AG08396 (cell line): ENCODE measurements around the gene DBN1.

Source experiments
- DNase-seq: peaks from one replicate; pipeline ENCODE4 v3.0.0; 2012; ENCODE audit warnings: low spot score, mixed read lengths

DBN1 gene

DNA sequence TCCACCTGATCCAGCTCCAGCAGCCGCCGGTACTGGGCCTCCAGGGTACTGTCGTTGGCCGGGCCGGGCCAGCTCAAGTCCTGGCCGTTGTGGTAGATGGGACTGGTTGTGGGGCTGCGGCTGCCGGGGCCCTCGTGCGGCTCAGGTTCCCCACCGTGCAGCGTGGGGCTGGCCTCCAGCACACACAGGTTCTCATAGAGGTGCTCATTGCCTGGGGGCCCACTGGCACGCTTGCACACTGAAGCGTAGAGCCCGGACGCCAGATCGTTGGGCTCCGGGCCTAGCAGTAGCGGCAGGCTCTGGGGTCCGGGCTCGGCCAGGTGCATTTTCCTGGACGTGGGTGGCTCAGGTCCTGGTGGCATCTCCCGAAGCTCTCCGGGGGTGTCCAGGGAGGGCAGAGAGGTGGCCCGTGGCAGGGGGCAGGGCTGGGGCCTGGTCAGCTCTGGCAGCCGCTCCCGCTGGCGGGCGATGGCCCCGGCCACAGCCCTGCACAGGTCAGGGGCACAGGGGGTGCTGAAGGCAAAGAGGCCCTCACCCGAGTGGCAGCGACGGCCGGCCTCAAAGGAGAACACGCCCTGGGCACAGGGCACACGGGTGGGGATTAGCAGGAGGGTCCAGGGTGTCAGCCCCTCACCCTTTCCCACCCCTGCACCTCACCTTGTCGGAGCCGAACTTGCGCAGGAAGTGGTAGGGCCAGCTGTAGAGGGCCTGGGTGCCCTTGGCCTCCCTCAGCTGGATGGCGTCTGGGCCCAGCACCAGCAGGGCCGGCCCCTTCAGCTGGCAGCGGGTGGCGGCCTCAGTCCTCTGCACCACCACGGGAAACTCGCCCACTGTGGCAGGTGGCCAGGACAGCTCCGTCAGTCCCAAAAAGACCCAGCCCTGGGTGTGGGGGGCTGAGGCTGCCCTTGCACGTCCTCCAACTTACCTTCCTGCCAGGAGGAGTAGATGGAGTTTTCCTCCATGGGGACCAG lies 30.9 kb upstream of the DBN1 start:
- DNase-seq, result no peak

DNA sequence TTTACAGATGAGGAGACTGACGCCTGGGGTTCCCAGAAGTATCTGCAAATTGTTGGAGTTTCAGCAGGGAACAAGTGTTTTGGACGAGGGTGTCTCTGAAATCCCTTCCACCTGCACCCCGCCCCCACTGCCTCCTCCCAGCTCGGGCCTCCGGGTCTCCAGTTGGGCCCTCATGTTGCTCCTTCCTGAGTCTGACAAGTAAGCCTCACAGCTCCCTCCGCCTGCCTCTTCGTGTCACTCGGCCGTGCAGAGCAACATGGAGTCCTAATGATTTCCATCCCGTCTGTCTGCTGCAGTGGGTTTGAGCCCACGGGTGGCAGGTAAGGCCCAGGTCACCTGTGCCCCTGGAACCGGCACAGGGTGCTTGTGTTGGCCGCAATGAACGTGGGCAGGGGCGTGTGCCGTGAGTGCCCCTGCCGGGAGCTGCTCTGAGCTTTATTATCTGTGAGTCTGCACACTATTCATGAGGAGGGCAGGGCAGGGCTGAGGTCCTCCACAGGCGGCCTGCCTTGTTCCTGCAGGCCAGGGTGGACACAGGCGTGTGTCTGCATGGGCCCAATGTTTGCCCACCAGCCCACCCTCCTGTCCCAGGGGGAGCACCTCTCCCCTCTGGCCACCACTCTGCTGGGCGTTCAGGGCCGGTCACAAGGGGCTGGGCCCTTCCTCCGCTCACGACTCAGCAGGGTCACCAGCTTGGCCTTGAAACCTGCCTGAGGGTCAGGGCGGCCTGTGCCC lies 30.1 kb upstream of the DBN1 start:
- no peak for DNase-seq

DNA sequence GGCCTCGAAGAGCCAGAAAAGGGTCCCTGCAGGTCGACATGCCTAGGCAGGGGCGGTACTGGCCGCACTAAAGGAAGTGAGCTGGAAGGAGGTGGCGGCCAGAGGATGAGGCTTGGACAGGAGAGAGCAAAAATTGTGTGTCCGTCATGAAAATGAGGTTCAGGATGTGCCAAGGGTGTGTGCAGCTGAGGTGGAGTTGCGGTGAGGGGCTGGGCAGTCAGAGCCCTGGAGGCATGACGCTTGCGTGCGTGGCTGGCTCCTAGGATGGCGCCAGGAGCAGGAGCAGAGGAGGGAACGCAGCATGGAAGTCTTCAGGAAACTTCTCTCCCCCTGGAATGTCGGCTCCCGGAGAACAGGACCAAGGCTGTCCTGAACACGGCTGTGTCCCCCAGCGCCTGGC lies 29.5 kb upstream of the DBN1 start:
- no peak for DNase-seq

DNA sequence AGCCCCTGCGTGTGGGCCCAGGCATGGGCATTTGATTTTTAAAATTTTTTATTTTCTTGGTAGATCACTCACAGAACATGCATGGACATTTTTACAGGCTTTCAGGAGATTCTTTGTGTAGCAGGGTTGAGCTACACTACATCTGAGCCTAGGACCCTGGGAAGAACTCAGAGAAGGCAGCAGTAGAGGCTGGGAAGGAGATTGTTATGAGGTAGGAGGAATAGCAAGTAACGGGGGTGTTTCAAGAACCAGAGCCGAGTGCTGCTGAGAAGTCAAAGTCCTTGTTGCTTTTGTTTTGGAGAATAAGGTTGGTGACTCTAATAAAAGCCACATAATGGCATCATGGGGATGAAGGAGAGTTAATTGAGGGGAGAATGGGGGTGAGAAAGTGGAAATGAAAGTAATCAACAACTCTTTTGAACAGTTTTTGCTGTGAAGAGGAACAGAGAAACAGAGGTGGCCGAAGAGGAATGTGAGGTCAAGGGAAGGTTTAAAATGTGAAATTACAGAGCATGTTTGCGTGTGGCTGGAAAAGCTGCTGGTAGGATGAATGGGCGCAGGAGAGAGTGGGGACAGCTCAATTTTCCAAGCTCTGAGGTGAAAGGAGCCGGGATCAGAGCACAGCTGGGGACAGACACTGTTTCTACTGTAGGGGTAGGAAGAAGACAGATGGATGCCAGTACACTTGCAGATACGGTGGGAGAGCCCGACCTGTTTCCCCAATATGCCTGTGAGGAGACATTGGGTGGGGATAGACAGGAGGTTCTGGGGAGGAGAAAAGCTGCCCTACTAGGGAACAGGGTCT lies 28.6 kb upstream of the DBN1 start:
- no peak for DNase-seq

DNA sequence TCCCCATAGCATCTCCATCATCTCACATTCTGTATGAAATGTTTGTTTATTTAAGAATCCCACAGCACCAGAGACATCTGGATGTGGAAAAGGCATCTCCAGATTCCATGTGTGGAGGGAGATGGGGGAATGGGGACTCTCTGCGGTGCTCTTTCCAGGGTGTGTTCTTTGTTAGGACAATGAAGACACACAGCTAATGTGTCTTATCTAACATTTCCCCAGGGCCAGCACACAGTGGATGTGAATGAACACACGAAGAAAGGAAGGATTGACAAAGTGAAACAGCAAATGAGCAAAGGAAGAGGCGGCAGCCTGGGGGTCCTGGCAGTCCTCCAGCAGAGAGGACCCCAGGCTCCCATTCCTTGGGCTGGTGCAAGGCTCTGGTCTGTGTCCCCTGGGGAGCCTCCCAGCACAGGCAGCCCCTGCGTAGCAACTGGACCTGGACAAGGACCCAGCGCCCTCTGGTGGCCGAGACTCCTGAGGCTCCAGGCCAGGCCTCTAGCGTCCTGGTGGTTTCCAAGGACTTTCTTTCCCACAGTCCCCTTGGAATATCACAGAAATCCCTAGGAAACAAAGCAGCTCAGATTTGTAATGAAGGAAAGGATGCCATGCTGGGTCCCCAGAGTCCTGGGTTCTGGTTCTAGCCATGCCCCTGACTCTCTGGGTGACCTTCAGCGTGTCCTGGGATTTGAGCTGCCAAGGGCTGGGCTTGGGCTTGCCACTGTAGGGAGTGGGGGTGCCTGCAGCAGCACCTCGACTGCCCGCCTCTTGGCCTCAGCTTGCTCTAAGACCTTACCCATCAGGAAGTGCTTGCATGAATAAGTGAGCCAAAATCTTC lies 27.5 kb upstream of the DBN1 start:
- peak; percentile 89 for DNase-seq

DNA sequence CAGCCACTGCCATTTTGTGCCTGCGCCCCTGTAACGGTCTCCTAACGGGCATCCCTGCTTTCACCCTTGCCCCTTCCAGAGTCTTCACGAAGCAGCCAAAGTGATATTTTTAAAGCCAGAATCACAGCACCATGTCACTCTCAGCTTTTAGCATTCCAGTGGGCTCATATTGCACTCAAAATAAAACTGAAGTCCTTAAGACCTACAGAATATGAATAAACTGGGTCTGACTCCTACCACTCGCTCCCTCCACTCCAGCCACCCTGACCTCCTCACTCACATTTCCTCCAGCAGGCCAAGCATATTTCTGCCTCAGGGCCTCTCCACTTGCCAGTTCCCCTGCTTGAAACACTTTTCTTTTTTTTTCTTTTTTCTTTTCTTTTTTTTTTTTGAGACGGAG lies 26.4 kb upstream of the DBN1 start:
- no peak for DNase-seq

DNA sequence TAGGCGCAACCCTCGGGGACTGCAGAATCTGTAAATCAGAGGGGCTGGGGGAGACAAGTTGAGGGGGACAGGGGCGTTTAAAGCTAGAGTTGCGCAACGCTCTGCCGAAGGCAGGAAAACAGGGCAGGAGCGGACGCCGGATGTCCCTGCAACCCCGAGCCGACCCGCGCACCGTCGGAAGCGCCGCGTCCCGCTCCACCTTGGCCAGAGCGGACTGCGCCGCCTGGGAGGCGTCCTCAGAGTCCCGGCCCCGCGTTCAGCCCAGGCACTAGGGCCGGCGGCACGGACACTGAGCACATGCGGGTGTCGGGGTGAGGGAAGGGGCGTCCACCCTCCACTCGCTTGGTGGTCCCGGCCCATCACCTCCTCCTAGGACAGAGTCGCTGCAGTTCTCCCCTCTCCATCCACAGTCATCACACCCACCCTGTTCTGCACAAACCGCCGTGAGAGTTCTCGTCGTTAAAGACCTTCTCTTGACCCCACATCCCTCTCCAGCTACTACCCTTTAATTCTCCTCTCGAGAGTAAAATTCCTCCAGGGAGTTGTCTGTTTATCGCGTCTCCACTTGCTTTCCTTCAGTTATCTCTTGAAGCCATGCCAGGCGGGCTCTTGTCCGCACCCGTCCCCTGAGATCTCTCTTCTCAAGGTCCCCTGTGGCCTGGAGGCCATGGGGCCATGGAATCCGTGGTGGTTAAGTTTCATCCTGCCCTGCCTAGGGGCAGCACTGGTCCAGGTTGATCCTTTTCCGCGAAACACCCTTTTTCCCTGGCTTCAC lies 24.8 kb upstream of the DBN1 start:
- no peak for DNase-seq

DNA sequence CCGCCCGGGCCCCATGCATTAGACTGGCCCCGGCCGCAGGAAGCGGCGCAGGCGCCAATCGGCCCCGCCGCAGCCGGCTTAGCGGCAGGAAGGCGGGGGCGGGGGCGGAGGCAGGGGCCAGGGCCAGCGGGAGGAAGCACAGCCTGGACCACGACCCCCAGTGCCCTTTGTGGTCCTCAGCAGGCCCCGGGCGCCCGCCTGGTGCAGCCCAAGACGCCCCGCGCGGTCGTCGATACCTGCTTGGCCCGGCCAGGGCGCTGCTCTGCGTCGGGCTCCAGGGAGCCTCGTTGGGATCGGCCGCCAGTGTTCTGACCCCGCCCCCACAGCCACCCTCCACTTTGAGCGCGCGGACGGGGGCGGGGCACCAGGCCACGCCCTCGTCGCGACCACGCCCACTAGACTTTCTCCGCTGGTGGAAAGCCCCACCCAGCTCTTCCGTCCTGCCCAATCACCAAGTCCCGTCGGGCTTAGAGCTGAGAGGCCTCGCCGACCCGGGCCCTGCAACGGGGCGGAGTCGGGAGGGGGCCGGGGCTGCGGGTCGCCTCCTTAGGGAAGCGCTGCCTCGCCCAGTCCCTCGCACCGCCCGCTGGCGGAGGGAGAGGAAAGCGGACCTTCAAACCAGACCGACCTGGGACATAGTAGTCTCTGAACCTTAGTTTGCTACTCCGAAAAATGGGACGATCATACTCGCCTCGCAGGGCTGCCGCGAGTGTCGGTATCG lies 24.0 kb upstream of the DBN1 start, which contains the start of gene PDLIM7:
PDLIM7 (minus strand) TSS at position 313 of the 721 bp plus-strand sequence. CDS start 1,092 bp downstream, outside the sequence.
- peak; percentile 98 for DNase-seq

DNA sequence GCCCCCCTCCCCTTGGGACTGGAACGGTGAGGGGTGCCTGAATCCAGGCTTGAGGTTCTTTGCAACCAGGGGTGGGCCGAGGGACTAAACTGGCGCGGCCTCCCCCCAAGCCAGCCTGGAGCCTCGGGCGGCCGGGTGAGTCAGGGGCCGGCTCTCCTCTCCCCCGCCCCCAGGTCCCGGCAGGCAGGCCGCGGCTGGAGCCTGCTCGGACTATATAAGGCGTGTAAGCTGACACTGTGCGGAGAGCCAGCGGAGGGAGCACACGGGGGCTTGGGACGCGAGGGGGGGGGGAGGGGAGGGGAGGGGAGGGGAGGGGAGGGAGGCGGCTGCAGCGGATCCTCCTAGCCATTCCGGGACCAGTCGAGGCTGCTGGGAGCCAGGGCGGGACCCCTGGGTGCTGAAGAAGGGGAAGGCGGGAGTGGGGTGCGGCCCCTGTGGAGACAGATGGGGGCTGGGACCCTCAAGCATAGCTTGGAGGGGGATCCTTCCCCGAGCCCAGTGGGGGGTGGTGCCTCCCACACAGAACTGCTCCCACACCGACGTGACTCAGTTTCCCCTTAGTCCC lies 23.4 kb upstream of the DBN1 start:
- peak; percentile 91 for DNase-seq

DNA sequence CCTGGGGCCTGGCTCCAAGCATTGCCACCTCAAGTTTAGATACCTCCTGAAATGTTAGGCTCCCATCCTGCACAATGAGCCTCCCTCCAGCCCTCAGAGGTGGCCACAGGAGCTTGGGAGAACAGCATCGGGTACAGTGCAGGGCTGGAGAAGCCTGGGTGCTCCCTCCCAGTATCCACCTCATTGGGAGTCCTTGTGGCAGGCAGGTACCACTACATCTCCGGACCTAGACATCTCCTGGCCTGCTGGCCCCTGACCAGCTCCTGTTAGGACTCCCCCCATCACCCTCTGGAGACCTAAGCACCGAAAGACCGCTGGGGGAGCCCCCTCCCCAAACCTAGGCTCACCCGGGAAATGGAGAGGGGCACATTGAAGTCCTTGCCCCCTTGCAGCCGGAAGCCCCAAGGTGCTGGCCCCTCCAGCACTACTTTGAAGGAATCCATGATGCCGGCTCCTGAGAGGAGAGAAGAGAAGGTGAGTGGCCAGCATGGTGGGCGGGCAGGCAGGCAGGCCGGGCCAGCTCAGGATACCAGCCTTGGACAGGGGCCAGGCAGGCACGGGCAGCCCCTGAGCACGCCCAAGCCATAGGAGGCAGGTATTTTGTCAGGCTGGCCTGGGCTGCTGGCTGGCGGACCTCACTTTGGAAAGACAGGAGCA lies 22.8 kb upstream of the DBN1 start:
- peak; percentile 65 for DNase-seq

DNA sequence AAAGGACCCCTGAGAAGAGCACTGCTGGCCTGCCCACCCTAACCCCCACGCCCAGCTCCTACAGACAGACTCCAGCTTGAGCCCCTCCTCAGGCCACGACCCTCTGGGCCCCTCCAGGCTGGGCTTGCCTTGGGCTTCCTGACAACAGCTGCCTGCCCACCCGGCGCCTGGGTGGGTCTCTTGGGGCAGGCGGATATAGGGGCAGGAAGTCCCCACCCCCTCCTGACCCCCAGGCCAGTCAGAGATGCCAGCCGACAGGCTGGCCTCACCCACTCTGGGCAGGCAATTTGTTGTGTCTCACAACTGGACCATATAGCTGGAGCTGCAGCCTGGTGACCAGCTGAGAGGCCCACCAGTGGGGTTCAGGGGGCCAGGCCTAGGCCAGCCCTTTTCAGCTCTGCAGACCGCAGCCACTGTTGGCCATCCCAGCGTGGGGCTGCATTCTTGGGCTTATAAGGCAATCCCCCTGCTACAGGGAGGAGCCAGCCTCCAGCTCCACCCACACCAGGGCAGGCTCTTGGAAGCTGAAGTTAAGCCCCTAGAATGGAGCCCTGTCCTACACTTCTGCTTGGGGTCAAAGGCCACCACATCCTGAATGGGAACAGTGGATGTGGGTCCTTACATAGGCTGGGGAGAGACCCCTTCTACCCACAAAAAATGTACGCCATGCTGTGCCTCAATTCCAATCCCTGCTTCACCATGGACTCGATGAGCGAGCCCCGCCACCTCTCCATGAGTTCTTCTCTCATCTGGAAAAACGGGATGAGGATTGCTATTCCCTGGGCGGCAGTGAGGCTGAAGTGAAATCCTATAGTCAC lies 22.0 kb upstream of the DBN1 start:
- DNase-seq, result peak; percentile 87

DNA sequence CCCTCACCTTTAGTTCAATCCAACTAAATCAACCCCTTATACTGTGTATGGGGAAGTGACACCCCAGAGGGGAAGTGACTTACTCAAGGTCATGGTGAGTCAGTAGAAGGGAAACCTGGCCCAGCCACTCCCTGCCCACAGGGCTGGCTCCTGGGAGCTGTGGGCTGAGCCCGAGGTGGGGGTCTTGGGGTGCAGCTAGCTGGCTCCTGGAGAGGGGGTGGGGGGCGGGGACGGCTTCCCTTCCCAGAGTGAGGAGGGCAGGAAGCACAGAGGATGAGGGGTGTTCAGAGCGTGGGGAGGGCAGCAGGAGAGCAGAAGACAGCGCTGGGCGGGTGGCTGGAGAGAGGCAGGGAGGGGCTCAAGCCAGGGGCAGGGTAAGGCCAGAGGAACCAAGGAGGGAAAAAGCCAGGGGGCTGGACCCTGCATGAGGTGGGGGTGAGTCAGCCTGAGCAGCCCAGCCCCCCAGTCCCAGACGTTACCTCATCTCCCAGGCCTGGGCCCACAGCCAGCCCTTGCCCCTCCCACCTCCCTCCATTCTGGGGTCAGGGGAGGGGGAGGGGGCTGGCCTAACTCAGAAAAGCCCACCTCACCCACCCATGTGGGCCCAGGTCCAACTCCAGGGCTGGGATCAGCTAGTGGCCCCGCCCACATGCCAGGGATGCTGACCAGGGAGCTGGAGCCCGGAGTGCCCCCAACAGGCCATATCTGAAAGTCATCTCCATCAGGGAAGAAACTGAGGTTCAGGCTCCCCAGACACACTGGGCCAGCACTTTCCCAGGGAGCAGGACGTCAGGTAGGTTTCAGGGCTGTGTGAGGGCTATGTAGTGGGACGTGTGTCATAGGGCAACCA lies 21.1 kb upstream of the DBN1 start:
- DNase-seq, result peak; percentile 91

DNA sequence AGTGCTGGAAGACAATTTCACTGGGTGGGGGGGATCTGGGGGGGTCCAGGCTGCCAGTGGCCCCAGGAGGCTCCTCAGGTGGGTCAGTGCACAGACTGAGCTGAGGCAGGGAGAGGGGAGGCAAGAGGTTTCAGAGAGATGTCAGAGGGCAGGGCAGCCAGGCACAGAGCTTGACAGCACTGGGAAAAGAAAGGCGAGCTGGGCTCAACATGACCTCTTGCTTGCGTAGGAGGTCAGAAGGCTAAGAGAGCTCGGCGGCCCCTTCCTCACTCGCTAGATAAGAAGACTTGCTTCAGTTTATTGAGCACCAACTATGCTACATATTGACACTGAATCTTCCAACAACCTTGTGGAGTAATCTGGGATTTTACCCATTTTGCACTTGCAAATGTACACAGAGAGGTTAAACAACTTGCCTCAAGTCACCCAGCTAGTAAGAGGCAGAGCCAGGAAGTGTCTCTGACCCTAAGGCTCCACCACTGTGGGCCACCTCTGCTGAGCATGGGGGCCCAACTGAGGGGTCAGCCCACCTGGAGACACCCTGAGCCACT lies 20.4 kb upstream of the DBN1 start:
- DNase-seq, result no peak

DNA sequence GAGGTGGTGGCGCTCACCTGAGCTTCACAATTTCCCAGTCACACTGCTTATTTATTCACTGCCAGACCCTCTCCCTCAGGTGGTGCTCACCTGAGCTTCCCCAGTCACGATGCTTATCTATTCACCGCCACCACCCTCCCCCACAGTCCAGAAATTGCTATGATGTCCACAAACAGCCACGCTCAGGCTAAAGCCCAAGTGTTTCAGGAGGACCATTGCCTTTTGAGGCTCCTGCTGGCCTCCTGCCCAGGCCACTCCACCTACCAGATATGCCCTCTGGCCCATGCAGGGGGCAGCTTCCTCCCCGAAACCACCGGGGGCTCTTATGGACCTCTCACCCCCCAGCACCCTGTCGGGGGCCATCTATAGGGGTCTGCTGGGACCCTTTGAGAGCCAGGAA lies 19.4 kb upstream of the DBN1 start:
- DNase-seq, result no peak

DNA sequence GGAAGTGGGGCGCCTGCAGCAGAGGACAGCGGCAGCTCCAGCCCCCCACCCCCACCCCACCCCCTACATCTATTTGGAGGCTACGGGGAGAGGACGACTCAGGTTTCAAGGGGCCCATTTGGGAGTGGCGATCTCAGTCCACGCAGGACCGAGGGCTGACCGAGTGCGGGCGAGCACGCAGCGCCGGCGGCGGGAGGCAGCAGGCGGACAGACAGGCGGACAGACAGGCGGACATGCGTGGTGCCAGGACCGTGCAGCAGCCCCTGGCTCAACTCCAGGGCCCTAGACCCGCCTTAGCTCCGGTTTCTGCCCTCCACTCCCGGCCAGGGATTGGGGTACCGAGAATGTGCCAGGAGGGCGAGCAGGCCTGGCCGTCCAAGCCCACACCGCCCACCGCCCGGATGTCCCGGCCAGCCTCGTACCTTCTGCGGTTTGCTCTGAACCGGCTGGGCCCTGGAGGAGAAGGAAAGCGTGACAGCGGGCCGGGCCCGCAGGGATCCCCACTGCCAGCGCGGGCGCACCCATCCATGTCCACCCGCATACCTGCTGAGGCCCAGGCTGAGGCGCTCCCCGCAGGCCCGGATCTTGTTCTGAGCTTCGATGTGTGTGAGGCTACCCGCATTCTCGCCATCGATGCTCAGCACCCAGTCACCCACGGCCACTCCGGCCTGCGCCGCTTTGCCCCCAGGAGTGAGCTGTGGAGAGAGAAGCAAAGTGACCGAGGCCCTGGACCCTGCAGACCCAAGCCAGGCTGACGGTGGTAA lies 18.7 kb upstream of the DBN1 start:
- DNase-seq, result no peak

DNA sequence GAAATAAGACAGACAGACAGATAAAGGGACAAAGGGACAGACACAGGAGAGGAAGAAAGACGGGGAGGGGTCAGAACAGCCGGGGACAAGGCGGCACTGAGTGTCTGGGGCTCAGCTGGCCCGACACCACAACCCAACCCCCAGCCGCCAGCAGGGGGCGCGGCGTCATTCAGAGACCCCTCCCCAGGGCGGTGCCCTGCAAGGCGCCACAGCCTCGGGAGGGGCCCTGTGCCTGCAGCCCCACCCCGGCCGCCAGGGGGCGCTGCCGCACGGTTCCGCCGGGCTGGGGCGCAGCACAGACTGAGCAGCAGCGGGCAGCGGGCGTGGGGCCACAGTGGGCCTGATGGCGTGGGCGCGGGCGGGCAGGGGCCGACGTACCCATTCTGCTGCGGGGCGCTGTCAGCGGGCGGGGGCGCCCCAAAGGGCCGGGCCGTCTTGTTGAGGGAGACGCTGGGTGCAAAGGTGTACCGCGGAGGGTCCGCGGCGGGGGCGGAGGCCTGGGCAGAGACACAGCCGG lies 18.1 kb upstream of the DBN1 start:
- DNase-seq, result peak; percentile 85
